ENCODE measurements around the gene PTPRC.

GRCh38 chr1:198600906-198601305, 37.9 kb upstream of the PTPRC start:
- TF ChIP-seq POLR2A (IDR thresholded peaks at IDR 0.05): no peak
- no peak for TF ChIP-seq CTCF (IDR thresholded peaks at IDR 0.05)
